GM23338 (cell line): Measurements from ENCODE around the gene ECE1.
"Not testable (repeated sequence)": the region's sequence is repeated elsewhere in the genome, so short reads cannot be mapped to it uniquely, and the experiment has no call there.

ENCODE experiments used
- CREB1 ChIP-seq: fragments of 250-450 bp; sonication (Bioruptor Pico); IDR thresholded peaks from 2 replicates; pipeline ENCODE4 v1.5.0; 2020; ENCODE audit warnings: low read depth, mild to moderate bottlenecking, moderate library complexity
- ETS1 ChIP-seq: IDR thresholded peaks from 2 replicates; pipeline ENCODE4 v1.6.1; 2016; ENCODE audit warnings: antibody characterized with exemption
- EZH2 ChIP-seq: fragments of 200-600 bp; sonication (generic); IDR thresholded peaks from one replicate; pipeline ENCODE4 v1.8.0; 2017; ENCODE audit warnings: antibody characterized with exemption, mild to moderate bottlenecking, low read depth; ENCODE audit not compliant: unreplicated experiment
- EZH2phosphoT487 ChIP-seq: fragments of 200-600 bp; sonication (generic); IDR thresholded peaks from one replicate; pipeline ENCODE4 v1.8.1; 2018; ENCODE audit warnings: antibody characterized with exemption; ENCODE audit not compliant: unreplicated experiment
- JUNB ChIP-seq: IDR thresholded peaks from one replicate; pipeline ENCODE4 v1.6.1; 2016; ENCODE audit warnings: antibody characterized with exemption; ENCODE audit not compliant: unreplicated experiment
- NANOG ChIP-seq: IDR thresholded peaks from 2 replicates; pipeline ENCODE4 v1.6.1; 2016; ENCODE audit warnings: antibody characterized with exemption, borderline replicate concordance
- POLR2AphosphoS5 ChIP-seq: IDR thresholded peaks from 2 replicates; pipeline ENCODE4 v1.6.1; 2016; ENCODE audit warnings: antibody characterized with exemption, low read depth
- ZNF331 ChIP-seq: fragments of 250-450 bp; sonication (Bioruptor Pico); IDR thresholded peaks from 2 replicates; pipeline ENCODE4 v1.5.0; 2020; ENCODE audit warnings: low read depth, mild to moderate bottlenecking, moderate library complexity
- TF ChIP-seq, protein P1 (sequence below), 2 experiments: fragments of 200-600 bp in 1 of 2; sonication (generic) in 1 of 2; conservative IDR thresholded peaks; 2 replicates each; pipeline versions ENCODE4 v1.5.1 to v1.6.1; 2016 to 2017; ENCODE audit warnings: antibody characterized with exemption in 2 of 2, low read depth in 2 of 2, mild to moderate bottlenecking in 2 of 2, moderate library complexity in 1 of 2
- TF ChIP-seq, protein P2 (sequence below): IDR thresholded peaks from one replicate; pipeline ENCODE4 v1.6.1; 2018; ENCODE audit warnings: antibody characterized with exemption; ENCODE audit not compliant: unreplicated experiment

DNA sequence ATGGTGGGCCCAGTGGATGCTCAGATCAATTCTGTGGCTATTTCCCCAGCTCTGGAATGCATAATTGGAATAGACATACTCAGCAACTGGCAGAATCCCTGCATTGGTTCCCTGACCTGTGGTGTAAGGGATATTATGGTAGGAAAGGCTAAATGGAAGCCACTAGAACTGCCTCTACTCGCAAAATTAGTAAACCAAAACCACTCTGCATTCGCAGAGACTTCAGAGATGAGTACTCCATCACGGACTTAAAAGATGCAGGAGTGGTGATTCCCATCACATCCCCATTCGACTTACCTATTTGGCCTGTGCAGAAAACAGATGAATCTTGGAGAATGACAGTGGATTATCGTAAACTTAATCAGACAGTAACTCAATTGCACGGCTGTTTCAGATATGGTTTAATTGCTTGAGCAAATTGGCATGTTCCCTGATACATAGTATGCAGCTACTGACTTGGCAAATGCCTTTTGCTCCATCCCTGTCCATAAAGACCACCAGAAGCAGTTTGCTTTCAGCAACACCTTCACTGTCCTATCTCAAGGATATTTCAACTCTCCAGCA, 82.0 kb downstream of the ECE1 start:
- TF ChIP-seq CREB1 (CRISPR knock-in tag); EZH2; EZH2phosphoT487; ETS1; POLR2AphosphoS5; JUNB; NANOG; ZNF331 (CRISPR knock-in tag): not testable (repeated sequence)
- TF ChIP-seq, protein P1, sequence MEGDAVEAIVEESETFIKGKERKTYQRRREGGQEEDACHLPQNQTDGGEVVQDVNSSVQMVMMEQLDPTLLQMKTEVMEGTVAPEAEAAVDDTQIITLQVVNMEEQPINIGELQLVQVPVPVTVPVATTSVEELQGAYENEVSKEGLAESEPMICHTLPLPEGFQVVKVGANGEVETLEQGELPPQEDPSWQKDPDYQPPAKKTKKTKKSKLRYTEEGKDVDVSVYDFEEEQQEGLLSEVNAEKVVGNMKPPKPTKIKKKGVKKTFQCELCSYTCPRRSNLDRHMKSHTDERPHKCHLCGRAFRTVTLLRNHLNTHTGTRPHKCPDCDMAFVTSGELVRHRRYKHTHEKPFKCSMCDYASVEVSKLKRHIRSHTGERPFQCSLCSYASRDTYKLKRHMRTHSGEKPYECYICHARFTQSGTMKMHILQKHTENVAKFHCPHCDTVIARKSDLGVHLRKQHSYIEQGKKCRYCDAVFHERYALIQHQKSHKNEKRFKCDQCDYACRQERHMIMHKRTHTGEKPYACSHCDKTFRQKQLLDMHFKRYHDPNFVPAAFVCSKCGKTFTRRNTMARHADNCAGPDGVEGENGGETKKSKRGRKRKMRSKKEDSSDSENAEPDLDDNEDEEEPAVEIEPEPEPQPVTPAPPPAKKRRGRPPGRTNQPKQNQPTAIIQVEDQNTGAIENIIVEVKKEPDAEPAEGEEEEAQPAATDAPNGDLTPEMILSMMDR (conservative IDR thresholded peaks at IDR 0.05; ENCODE audit: low read depth in 2 of 2), result not testable (repeated sequence)
- TF ChIP-seq, protein P2, sequence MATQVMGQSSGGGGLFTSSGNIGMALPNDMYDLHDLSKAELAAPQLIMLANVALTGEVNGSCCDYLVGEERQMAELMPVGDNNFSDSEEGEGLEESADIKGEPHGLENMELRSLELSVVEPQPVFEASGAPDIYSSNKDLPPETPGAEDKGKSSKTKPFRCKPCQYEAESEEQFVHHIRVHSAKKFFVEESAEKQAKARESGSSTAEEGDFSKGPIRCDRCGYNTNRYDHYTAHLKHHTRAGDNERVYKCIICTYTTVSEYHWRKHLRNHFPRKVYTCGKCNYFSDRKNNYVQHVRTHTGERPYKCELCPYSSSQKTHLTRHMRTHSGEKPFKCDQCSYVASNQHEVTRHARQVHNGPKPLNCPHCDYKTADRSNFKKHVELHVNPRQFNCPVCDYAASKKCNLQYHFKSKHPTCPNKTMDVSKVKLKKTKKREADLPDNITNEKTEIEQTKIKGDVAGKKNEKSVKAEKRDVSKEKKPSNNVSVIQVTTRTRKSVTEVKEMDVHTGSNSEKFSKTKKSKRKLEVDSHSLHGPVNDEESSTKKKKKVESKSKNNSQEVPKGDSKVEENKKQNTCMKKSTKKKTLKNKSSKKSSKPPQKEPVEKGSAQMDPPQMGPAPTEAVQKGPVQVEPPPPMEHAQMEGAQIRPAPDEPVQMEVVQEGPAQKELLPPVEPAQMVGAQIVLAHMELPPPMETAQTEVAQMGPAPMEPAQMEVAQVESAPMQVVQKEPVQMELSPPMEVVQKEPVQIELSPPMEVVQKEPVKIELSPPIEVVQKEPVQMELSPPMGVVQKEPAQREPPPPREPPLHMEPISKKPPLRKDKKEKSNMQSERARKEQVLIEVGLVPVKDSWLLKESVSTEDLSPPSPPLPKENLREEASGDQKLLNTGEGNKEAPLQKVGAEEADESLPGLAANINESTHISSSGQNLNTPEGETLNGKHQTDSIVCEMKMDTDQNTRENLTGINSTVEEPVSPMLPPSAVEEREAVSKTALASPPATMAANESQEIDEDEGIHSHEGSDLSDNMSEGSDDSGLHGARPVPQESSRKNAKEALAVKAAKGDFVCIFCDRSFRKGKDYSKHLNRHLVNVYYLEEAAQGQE, result not testable (repeated sequence)
